ENCODE data around the gene EVI5L. TPM values are rescaled to one million over a fixed set of nuclear protein-coding genes. Genes with fewer than 3 reads are reported as not detected.

EVI5L gene
- total and polyA plus RNA-seq, 2 donors (not counting 3 experiments of a cell fraction or from before 2014, with no cell fraction given): 11.9 to 13.5 TPM

GRCh38 chr19:7806234-7806633, 23.8 kb upstream of the EVI5L start:
- Histone ChIP-seq H3K9me3 (replicated peaks; ENCODE audit: control insufficient read depth, insufficient read depth, low read length) (no peaks in the 10 kb centered on the region), H3K4me3 (replicated peaks in 1 of 3; ENCODE audit: insufficient read depth in 1 of 3, low read depth in 1 of 3, low read length in 3 of 3) (no peak overlapping the region), H4K20me1 (replicated peaks; ENCODE audit: control insufficient read depth, extremely low read depth, insufficient read depth, low read length) (no peaks in the 10 kb centered on the region), H3K9ac (replicated peaks; ENCODE audit: extremely low read depth, insufficient read depth, low read length) (no peak overlapping the region), H3K27me3 (ENCODE audit: control insufficient read depth in 2 of 2, insufficient read depth in 2 of 2, low read length in 2 of 2) (no peaks in the 10 kb centered on the region), H3K9me1 (replicated peaks; ENCODE audit: control insufficient read depth, extremely low read depth, insufficient read depth, low read length) (no peaks in the 10 kb centered on the region), H3K27ac (ENCODE audit: insufficient read depth, low read depth, low read length) (no peak overlapping the region), H3K4me1 (ENCODE audit: control insufficient read depth, extremely low read depth, insufficient read depth, low read length) (no peaks in the 10 kb centered on the region), H2AFZ (ENCODE audit: low read depth, low read length) (no peak overlapping the region), H3K36me3 (ENCODE audit: control insufficient read depth in 2 of 2, extremely low read depth in 1 of 2, insufficient read depth in 2 of 2, low read length in 2 of 2) (no peaks in the 10 kb centered on the region), H3K79me2 (ENCODE audit: control insufficient read depth, insufficient read depth, low read length) (no peaks in the 10 kb centered on the region), H3K4me2 (ENCODE audit: insufficient read depth, low read length) (no peak overlapping the region)
- dilution Hi-C loops (cut with MboI; ENCODE audit: extremely low pct_ligation_motif_present, low sequenced_read_pairs) (no loop called here), intact Hi-C loops (cut with micrococcal nuclease) (no loop called here)
- ChIA-PET POLR2A (no interaction called here), CTCF (interaction anchor here (0.6 to 3.3 kb wide), 4 partner anchors 22 to 453 kb away, joined by 3 to 18 read pairs (median 4); partner anchors contain the start of gene TRAPPC5)
- no TSS peak for BruUV-seq (replicated peaks)
- TF ChIP-seq MYC (IDR thresholded peaks at IDR 0.05; ENCODE audit: low read depth, low read length): no peak
- no peak for TF ChIP-seq POLR2AphosphoS5 (IDR thresholded peaks at IDR 0.05; ENCODE audit: insufficient read depth, low read depth, low read length)
- DNase-seq (ENCODE audit: low read depth, low spot score) (no peak), FAIRE-seq (no peak)

- Histone ChIP-seq H3K4me3 (replicated peaks in 1 of 3; ENCODE audit: insufficient read depth in 1 of 3, low read depth in 1 of 3, low read length in 3 of 3) (no peak overlapping the region), H2AFZ (ENCODE audit: low read depth, low read length) (no peak overlapping the region), H3K9ac (replicated peaks; ENCODE audit: extremely low read depth, insufficient read depth, low read length) (no peak overlapping the region), H3K4me2 (ENCODE audit: insufficient read depth, low read length) (no peak overlapping the region), H3K79me2 (ENCODE audit: control insufficient read depth, insufficient read depth, low read length) (no peaks in the 10 kb centered on the region), H3K9me3 (replicated peaks; ENCODE audit: control insufficient read depth, insufficient read depth, low read length) (no peaks in the 10 kb centered on the region), H3K4me1 (ENCODE audit: control insufficient read depth, extremely low read depth, insufficient read depth, low read length) (no peaks in the 10 kb centered on the region), H3K9me1 (replicated peaks; ENCODE audit: control insufficient read depth, extremely low read depth, insufficient read depth, low read length) (no peaks in the 10 kb centered on the region), H4K20me1 (replicated peaks; ENCODE audit: control insufficient read depth, extremely low read depth, insufficient read depth, low read length) (no peaks in the 10 kb centered on the region), H3K36me3 (ENCODE audit: control insufficient read depth in 2 of 2, extremely low read depth in 1 of 2, insufficient read depth in 2 of 2, low read length in 2 of 2) (no peaks in the 10 kb centered on the region), H3K27ac (ENCODE audit: insufficient read depth, low read depth, low read length) (no peak overlapping the region), H3K27me3 (ENCODE audit: control insufficient read depth in 2 of 2, insufficient read depth in 2 of 2, low read length in 2 of 2) (no peaks in the 10 kb centered on the region)
- POLR2A ChIA-PET: no interaction called here
- CTCF ChIA-PET: interaction anchor here (0.7 to 1.4 kb wide), 3 partner anchors 22 to 453 kb away, joined by 3 to 4 read pairs (median 4); no protein-coding TSS in a partner anchor
- intact Hi-C loops (cut with micrococcal nuclease) (no loop called here), dilution Hi-C loops (cut with MboI; ENCODE audit: extremely low pct_ligation_motif_present, low sequenced_read_pairs) (no loop called here)
- BruUV-seq (replicated peaks): no TSS peak
- no peak for TF ChIP-seq JUN (IDR thresholded peaks at IDR 0.05; ENCODE audit: borderline replicate concordance, insufficient read depth, insufficient read length, low read depth)
- no peak for TF ChIP-seq MYC (IDR thresholded peaks at IDR 0.05; ENCODE audit: low read depth, low read length)
- TF ChIP-seq EZH2 (IDR thresholded peaks at IDR 0.05; ENCODE audit: borderline replicate concordance, low read depth, low read length, severe bottlenecking): no peak
- TF ChIP-seq MAX (IDR thresholded peaks at IDR 0.05; ENCODE audit: insufficient read depth, insufficient read length): no peak
- no peak for TF ChIP-seq POLR2AphosphoS5 (IDR thresholded peaks at IDR 0.05; ENCODE audit: insufficient read depth, low read depth, low read length)
- TF ChIP-seq GATA2 (IDR thresholded peaks at IDR 0.05; ENCODE audit: insufficient read depth, insufficient read length, low read depth, low read length): no peak
- no peak for TF ChIP-seq POLR2A (IDR thresholded peaks at IDR 0.05; ENCODE audit: low read depth, low read length)
- TF ChIP-seq FOS (IDR thresholded peaks at IDR 0.05; ENCODE audit: borderline replicate concordance, insufficient read depth, low read length): no peak
- no peak for TF ChIP-seq CTCF (IDR thresholded peaks at IDR 0.05; ENCODE audit: extremely low read depth in 1 of 2, insufficient read depth in 1 of 2, low read depth in 1 of 2, low read length in 2 of 2)
- no peak for FAIRE-seq
- DNase-seq (ENCODE audit: low read depth, low spot score): no peak
These were observed 23.1 kb upstream of the EVI5L start for GRCh38 chr19:7806876-7807275.

Data from endothelial cell of umbilical vein (primary cell).